ENCODE results near the gene ME1.
A peak's percentile ranks its signal among the peaks of the same experiment; 100 is the strongest.
"Not testable (repeated sequence)": the region's sequence is repeated elsewhere in the genome, so short reads cannot be mapped to it uniquely, and the experiment has no call there.

Gene ME1

GRCh38 chr6:83431545-83432155 is 799 bp upstream of the ME1 start:
- DNase-seq (ENCODE audit: low spot score), result no peak

- no peak for DNase-seq (ENCODE audit: low spot score)
These were observed 817 bp downstream of the ME1 start for GRCh38 chr6:83429857-83430610.

- no peak for DNase-seq (ENCODE audit: low spot score)
These were observed 1.6 kb downstream of the ME1 start for GRCh38 chr6:83429269-83429668.

GRCh38 chr6:83424392-83425018 is 6.3 kb downstream of the ME1 start:
- DNase-seq (ENCODE audit: low spot score), result no peak

- peak; percentile 32 for DNase-seq (ENCODE audit: low spot score)
These were observed 12.8 kb downstream of the ME1 start for GRCh38 chr6:83417880-83418663.

GRCh38 chr6:83413068-83413467 is 17.8 kb downstream of the ME1 start:
- no peak for DNase-seq (ENCODE audit: low spot score)

- no peak for DNase-seq (ENCODE audit: low spot score)
These were observed 19.1 kb downstream of the ME1 start for GRCh38 chr6:83411731-83412130.

GRCh38 chr6:83403191-83403590 is 27.7 kb downstream of the ME1 start:
- DNase-seq (ENCODE audit: low spot score), result no peak

GRCh38 chr6:83389606-83390005 is 41.2 kb downstream of the ME1 start:
- no peak for DNase-seq (ENCODE audit: low spot score)

GRCh38 chr6:83385473-83385872 is 45.4 kb downstream of the ME1 start:
- no peak for DNase-seq (ENCODE audit: low spot score)

- no peak for DNase-seq (ENCODE audit: low spot score)
These were observed 46.1 kb downstream of the ME1 start for GRCh38 chr6:83384751-83385150.

GRCh38 chr6:83381949-83382348 is 48.9 kb downstream of the ME1 start:
- no peak for DNase-seq (ENCODE audit: low spot score)

GRCh38 chr6:83378621-83379388 is 52.0 kb downstream of the ME1 start:
- DNase-seq (ENCODE audit: low spot score), result no peak

- DNase-seq (ENCODE audit: low spot score), result no peak
These were observed 59.4 kb downstream of the ME1 start for GRCh38 chr6:83371423-83371822.

GRCh38 chr6:83370567-83370966 is 60.3 kb downstream of the ME1 start:
- DNase-seq (ENCODE audit: low spot score), result no peak

GRCh38 chr6:83369692-83370091 is 61.2 kb downstream of the ME1 start:
- no peak for DNase-seq (ENCODE audit: low spot score)

- no peak for DNase-seq (ENCODE audit: low spot score)
These were observed 62.3 kb downstream of the ME1 start for GRCh38 chr6:83368577-83368976.

- no peak for DNase-seq (ENCODE audit: low spot score)
These were observed 63.7 kb downstream of the ME1 start for GRCh38 chr6:83367104-83367503.

- DNase-seq (ENCODE audit: low spot score), result no peak
These were observed 64.9 kb downstream of the ME1 start for GRCh38 chr6:83365931-83366330.

GRCh38 chr6:83362349-83362748 is 68.5 kb downstream of the ME1 start:
- DNase-seq (ENCODE audit: low spot score), result not testable (repeated sequence)

- no peak for DNase-seq (ENCODE audit: low spot score)
These were observed 71.2 kb downstream of the ME1 start for GRCh38 chr6:83359638-83360037.

GRCh38 chr6:83354747-83355146 is 76.1 kb downstream of the ME1 start:
- no peak for DNase-seq (ENCODE audit: low spot score)

All from D341Med (cell line).